ENCODE data around the gene PDLIM4.

DNA sequence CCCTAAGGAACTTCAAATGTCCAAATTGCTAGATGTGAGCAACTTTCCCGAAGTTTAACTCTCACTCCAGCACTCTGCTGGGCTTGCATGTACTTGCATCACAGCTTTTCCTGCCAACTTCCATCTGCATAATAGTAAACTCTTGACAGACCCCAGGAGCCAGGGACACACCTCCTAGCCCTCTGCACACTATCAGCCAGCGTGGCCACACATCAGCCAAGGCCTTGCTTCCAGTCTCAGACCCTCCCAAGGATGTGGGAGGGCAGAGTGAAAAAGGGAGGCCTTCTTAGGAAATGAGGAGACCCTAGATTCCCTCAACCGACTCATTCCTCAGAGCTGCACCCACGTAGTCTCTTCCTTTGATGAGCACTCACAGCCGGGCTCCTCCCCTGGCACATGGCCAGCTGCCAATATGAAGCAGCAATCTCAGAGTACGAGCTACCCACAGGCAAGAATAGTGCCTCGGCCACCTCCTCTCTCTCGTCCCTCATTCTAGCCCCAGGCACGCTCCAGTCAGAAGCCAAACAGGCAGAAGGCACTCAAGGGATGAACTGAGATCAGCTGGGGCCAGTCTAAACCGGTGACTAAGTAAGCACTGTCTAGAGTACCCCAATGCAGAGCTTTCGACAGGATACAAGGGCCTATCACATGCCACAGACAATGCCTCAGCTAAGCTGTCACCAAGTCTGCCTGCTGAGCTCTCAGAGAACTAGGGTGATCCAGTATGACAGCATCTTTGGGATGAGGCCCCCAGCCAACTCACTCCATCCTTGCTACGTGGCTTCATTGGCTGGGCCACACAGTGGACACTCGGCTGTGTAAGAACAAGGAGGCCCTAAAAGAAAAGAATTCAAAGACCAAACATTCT lies 32.1 kb upstream of the PDLIM4 start:
- TF ChIP-seq, protein P1, sequence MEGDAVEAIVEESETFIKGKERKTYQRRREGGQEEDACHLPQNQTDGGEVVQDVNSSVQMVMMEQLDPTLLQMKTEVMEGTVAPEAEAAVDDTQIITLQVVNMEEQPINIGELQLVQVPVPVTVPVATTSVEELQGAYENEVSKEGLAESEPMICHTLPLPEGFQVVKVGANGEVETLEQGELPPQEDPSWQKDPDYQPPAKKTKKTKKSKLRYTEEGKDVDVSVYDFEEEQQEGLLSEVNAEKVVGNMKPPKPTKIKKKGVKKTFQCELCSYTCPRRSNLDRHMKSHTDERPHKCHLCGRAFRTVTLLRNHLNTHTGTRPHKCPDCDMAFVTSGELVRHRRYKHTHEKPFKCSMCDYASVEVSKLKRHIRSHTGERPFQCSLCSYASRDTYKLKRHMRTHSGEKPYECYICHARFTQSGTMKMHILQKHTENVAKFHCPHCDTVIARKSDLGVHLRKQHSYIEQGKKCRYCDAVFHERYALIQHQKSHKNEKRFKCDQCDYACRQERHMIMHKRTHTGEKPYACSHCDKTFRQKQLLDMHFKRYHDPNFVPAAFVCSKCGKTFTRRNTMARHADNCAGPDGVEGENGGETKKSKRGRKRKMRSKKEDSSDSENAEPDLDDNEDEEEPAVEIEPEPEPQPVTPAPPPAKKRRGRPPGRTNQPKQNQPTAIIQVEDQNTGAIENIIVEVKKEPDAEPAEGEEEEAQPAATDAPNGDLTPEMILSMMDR (IDR thresholded peaks at IDR 0.05) = no peak
- no peak for TF ChIP-seq POLR2A (IDR thresholded peaks at IDR 0.05)

Measured in testis (tissue), 2 donors.